Measurements from ENCODE around the gene ATP2B3. TPM values are rescaled to one million over a fixed set of nuclear protein-coding genes. Genes with fewer than 3 reads are reported as not detected.
"Not testable (repeated sequence)": the region's sequence is repeated elsewhere in the genome, so short reads cannot be mapped to it uniquely, and the experiment has no call there.

The ATP2B3 gene
- total RNA-seq, 6 donors from 2014 or later: 0.10 to 0.55 (median 0.33) TPM; not detected in 2

- Histone ChIP-seq H3K9me3 (peaks cover 0 to 8% (median 0%) of the 10 kb centered on the region in 4 donors), H3K27ac (no peak overlapping the region), H3K4me1 (peaks cover 6 to 22% (median 9%) of the 10 kb centered on the region in 4 donors), H3K36me3 (no peaks in the 10 kb centered on the region), H3K27me3 (no peaks in the 10 kb centered on the region), H3K4me3 (no peak overlapping the region)
- TF ChIP-seq EP300 (IDR thresholded peaks at IDR 0.05): no peak
- TF ChIP-seq POLR2A (IDR thresholded peaks at IDR 0.05): no peak
- no peak for TF ChIP-seq POLR2AphosphoS5 (IDR thresholded peaks at IDR 0.05)
- TF ChIP-seq, protein P1, sequence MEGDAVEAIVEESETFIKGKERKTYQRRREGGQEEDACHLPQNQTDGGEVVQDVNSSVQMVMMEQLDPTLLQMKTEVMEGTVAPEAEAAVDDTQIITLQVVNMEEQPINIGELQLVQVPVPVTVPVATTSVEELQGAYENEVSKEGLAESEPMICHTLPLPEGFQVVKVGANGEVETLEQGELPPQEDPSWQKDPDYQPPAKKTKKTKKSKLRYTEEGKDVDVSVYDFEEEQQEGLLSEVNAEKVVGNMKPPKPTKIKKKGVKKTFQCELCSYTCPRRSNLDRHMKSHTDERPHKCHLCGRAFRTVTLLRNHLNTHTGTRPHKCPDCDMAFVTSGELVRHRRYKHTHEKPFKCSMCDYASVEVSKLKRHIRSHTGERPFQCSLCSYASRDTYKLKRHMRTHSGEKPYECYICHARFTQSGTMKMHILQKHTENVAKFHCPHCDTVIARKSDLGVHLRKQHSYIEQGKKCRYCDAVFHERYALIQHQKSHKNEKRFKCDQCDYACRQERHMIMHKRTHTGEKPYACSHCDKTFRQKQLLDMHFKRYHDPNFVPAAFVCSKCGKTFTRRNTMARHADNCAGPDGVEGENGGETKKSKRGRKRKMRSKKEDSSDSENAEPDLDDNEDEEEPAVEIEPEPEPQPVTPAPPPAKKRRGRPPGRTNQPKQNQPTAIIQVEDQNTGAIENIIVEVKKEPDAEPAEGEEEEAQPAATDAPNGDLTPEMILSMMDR (IDR thresholded peaks at IDR 0.05): no peak
- WGBS, 2 donors: 83 to 90% methylated on average over 8 to 12 of the region's 12 CpGs
- DNase-seq (no peak), ATAC-seq (ENCODE audit: low FRiP score in 2 of 2) (no peak)
Observed at GRCh38 chrX:153601511-153602110, 84.2 kb downstream of the ATP2B3 start.

- no peak overlapping the region for H3K27ac ChIP-seq
- H3K27me3 ChIP-seq: no peaks in the 10 kb centered on the region
- H3K9me3 ChIP-seq: peaks cover 0 to 8% (median 0%) of the 10 kb centered on the region in 4 donors
- H3K4me1 ChIP-seq: peaks cover 6 to 20% (median 9%) of the 10 kb centered on the region in 4 donors
- H3K36me3 ChIP-seq: no peaks in the 10 kb centered on the region
- WGBS, 2 donors: 80 to 92% methylated on average over 3 of the region's 3 CpGs
- ATAC-seq (ENCODE audit: low FRiP score in 2 of 2): no peak
- TF ChIP-seq POLR2AphosphoS5 (IDR thresholded peaks at IDR 0.05) (no peak), EP300 (IDR thresholded peaks at IDR 0.05) (no peak), POLR2A (IDR thresholded peaks at IDR 0.05) (no peak)
- TF ChIP-seq, protein P1 (IDR thresholded peaks at IDR 0.05): no peak
- no peak overlapping the region for H3K4me3 ChIP-seq
- DNase-seq: no peak
Observed at GRCh38 chrX:153602601-153603000, 85.2 kb downstream of the ATP2B3 start.

DNA sequence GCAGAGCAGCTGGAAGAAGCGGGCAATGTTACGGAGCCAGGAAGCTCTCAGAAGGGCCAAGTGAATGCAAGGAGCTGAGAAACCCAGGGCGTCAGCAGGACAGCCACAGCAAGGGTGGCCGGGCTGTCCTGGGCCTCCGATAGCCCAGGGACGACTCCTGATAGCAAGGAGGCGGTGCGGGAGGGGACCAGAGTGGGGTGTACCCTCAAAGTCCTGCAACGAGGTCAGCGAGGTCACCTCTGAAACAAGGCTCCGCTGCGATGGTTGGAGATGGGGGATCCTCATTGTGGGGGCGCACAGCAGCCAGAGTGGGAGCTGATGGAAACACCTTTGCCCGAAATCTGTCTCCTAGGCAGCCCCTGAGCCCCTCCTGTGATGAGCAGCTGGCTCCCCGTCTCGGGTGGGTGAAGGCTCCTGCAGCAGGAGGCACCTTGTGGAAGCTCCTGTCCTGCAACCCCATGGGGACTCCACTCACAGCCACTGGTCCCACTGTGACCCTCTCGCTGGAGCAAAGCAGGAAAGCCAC is 85.8 kb downstream of the ATP2B3 start:
- ATAC-seq (ENCODE audit: low FRiP score in 2 of 2): no peak
- peaks cover 0 to 7% (median 0%) of the 10 kb centered on the region in 4 donors for H3K9me3 ChIP-seq
- 88 to 100% methylated on average over 5 to 17 of the region's 17 CpGs for WGBS, 2 donors
- no peaks in the 10 kb centered on the region for H3K36me3 ChIP-seq
- peaks cover 6 to 14% (median 6%) of the 10 kb centered on the region in 4 donors for H3K4me1 ChIP-seq
- H3K27ac ChIP-seq: no peak overlapping the region
- TF ChIP-seq POLR2AphosphoS5 (IDR thresholded peaks at IDR 0.05) (no peak), POLR2A (IDR thresholded peaks at IDR 0.05) (no peak), EP300 (IDR thresholded peaks at IDR 0.05) (no peak)
- TF ChIP-seq, protein P1 (IDR thresholded peaks at IDR 0.05): no peak
- DNase-seq: no peak
- H3K27me3 ChIP-seq: no peaks in the 10 kb centered on the region
- H3K4me3 ChIP-seq: no peak overlapping the region

DNA sequence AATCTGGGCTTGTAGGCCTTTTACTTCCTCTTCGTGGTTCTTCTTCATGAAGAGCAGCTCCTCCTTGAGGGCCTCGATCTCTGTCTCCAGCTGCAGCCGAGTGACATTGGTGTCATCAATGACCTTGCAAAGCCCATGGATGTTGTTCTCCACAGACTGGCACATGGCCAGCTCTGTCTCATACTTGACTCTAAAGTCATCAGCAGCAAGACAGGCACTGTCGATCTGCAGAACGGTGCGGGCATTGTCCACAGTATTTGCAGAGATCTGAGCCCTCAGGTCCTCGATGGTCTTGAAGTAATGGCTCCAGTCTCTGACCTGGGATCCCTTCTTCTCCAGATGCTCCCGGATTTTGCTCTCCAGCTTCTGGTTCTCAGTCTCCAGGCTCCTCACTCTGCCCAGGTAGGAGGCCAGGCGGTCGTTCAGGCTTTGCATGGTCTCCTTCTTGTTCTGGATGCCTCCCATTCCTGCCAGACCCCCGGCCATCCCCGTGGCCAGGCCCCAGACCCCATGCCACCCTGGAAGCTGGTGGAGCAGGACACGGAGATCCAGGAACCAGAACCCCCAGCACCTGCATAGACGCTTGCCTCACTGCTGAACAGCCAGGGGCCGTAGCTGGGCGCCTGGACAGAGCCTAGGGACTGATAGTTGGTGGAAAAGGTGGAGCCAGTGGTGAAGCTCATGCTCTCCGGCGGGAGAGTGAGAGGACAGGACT is 87.4 kb downstream of the ATP2B3 start:
- not testable (repeated sequence) for DNase-seq; H3K27me3 ChIP-seq; H3K36me3 ChIP-seq; H3K27ac ChIP-seq; H3K4me3 ChIP-seq; ATAC-seq (ENCODE audit: low FRiP score in 2 of 2); H3K9me3 ChIP-seq
- peaks cover 5 to 15% (median 7%) of the 10 kb centered on the region in 4 donors for H3K4me1 ChIP-seq
- WGBS, 2 donors: 80 to 83% methylated on average over 7 to 18 of the region's 18 CpGs

DNA sequence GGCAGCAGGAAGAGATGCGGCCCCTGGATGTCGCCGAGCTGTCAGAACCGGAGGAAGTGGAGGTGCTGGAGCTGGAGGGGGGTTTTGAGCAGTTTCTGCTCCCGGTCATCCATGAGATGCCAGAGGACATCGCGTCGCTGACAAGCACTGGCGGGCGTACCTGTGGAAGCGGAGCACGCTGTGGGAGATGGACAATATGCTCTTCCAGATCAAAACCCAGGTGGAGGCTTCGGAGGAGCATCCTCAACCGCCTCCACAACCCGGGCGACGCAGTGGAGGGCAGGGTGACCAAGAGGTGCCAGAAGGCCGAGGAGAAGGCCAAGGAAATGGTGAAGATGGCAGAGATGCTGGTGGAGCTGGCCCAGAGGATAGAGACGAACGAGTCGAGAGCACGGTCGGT is 89.1 kb downstream of the ATP2B3 start:
- H3K4me3 ChIP-seq: no peak overlapping the region
- peak in 1 of 2 donors; percentile 33 for DNase-seq
- H3K9me3 ChIP-seq: no peaks in the 10 kb centered on the region
- no peak overlapping the region for H3K27ac ChIP-seq
- peaks cover 0 to 12% (median 9%) of the 10 kb centered on the region in 4 donors for H3K4me1 ChIP-seq
- WGBS, 2 donors: 85 to 90% methylated on average over 23 of the region's 23 CpGs
- no peak for TF ChIP-seq POLR2A (IDR thresholded peaks at IDR 0.05)
- TF ChIP-seq, protein P1 (IDR thresholded peaks at IDR 0.05): no peak
- no peak for ATAC-seq (ENCODE audit: low FRiP score in 2 of 2)
- no peaks in the 10 kb centered on the region for H3K36me3 ChIP-seq
- H3K27me3 ChIP-seq: peaks cover 0 to 8% (median 0%) of the 10 kb centered on the region in 4 donors

Measured in upper lobe of left lung (tissue), 6 donors.